Endothelial cell of umbilical vein (primary cell): ENCODE data around the gene EIF2AK2. TPM values are rescaled to one million over a fixed set of nuclear protein-coding genes. Genes with fewer than 3 reads are reported as not detected.

Experiments
- BruUV-seq: library from RNA; stranded (reverse); fragments of 400-500 nt; replicated peaks from 2 replicates; lab custom pipeline; 2021; lab: Mats Ljungman, UMichigan
- CTCF ChIA-PET: fragments of 300-600, 350-600 bp; sonication (Branson Sonifier 250); formaldehyde crosslinking; loops from one replicate; lab custom pipeline; 2021; ENCODE audit warnings: antibody characterized with exemption, inconsistent platforms; lab: Charles Lee
- POLR2A ChIA-PET: fragments of 300-600, 350-600 bp; sonication (Branson Sonifier 250); formaldehyde crosslinking; loops from one replicate; lab custom pipeline; 2021; ENCODE audit warnings: antibody characterized with exemption, inconsistent platforms; lab: Charles Lee
- DNase-seq: peaks from one replicate; pipeline ENCODE4 v3.0.0-alpha.2; 2011; ENCODE audit warnings: low read depth, low spot score
- FAIRE-seq: peaks from 2 replicates; lab custom pipeline; 2011; peaks lifted over from hg19 to GRCh38; lab: Jason Lieb, UNC
- H2AFZ ChIP-seq: 2 replicates; pipeline ENCODE4 v1.6.0; 2012; ENCODE audit warnings: low read depth, low read length, control low read depth, inconsistent platforms
- H3K27ac ChIP-seq: 2 replicates; pipeline ENCODE4 v1.5.1; 2011; ENCODE audit warnings: low read depth, mild to moderate bottlenecking, control low read depth, low read length, moderate library complexity; ENCODE audit not compliant: insufficient read depth
- H3K27me3 ChIP-seq, 2 experiments: 2 replicates each; pipeline versions ENCODE4 v1.6.0 to v1.6.1; 2011; ENCODE audit warnings: low read length in 2 of 2, mixed read lengths in 1 of 2; ENCODE audit not compliant: control insufficient read depth in 2 of 2, insufficient read depth in 2 of 2
- H3K36me3 ChIP-seq, 2 experiments: 2 replicates in 1 of 2; 3 replicates in 1 of 2; pipeline ENCODE4 v1.5.1; 2011; ENCODE audit warnings: low read length in 2 of 2, mild to moderate bottlenecking in 1 of 2, moderate library complexity in 1 of 2; ENCODE audit not compliant: control insufficient read depth in 2 of 2, insufficient read depth in 2 of 2; ENCODE audit errors: extremely low read depth in 1 of 2
- H3K4me1 ChIP-seq: 3 replicates; pipeline ENCODE4 v1.5.1; 2011; ENCODE audit warnings: mild to moderate bottlenecking, low read length; ENCODE audit not compliant: control insufficient read depth, insufficient read depth; ENCODE audit errors: extremely low read depth
- H3K4me2 ChIP-seq: 2 replicates; pipeline ENCODE4 v1.6.1; 2011; ENCODE audit warnings: low read length, control low read depth, mixed read lengths; ENCODE audit not compliant: insufficient read depth
- H3K4me3 ChIP-seq, 3 experiments: fragments of 200-600 bp in 1 of 3; sonication (generic), shearing (Covaris generic) in 1 of 3; replicated peaks in 1 of 3; 2 replicates each; pipeline ENCODE4 v1.5.1; 2011 to 2016; ENCODE audit warnings: control low read depth in 3 of 3, low read length in 3 of 3, mild to moderate bottlenecking in 2 of 3, inconsistent platforms in 1 of 3, low read depth in 1 of 3, moderate library complexity in 1 of 3; ENCODE audit not compliant: insufficient read depth in 1 of 3
- H3K79me2 ChIP-seq: 2 replicates; pipeline ENCODE4 v1.6.0; 2012; ENCODE audit warnings: low read length, inconsistent platforms; ENCODE audit not compliant: control insufficient read depth, insufficient read depth
- H3K9ac ChIP-seq: replicated peaks from 2 replicates; pipeline ENCODE3; 2011; ENCODE audit warnings: low read length, control low read depth; ENCODE audit not compliant: insufficient read depth; ENCODE audit errors: extremely low read depth
- H3K9me1 ChIP-seq: replicated peaks from 3 replicates; pipeline ENCODE4 v1.6.0; 2011; ENCODE audit warnings: mild to moderate bottlenecking, low read length; ENCODE audit not compliant: control insufficient read depth, insufficient read depth; ENCODE audit errors: extremely low read depth
- H3K9me3 ChIP-seq: replicated peaks from 2 replicates; pipeline ENCODE4 v1.5.1; 2012; ENCODE audit warnings: low read length, inconsistent platforms; ENCODE audit not compliant: control insufficient read depth, insufficient read depth
- H4K20me1 ChIP-seq: replicated peaks from 2 replicates; pipeline ENCODE3; 2011; ENCODE audit warnings: mild to moderate bottlenecking, low read length; ENCODE audit not compliant: control insufficient read depth, insufficient read depth; ENCODE audit errors: extremely low read depth
- CTCF ChIP-seq, 2 donors: IDR thresholded peaks; 1 replicate in 1 of 2; 2 replicates in 1 of 2; pipeline ENCODE4 v1.5.1; 2011; ENCODE audit warnings: low read length in 2 of 2, mild to moderate bottlenecking in 2 of 2, moderate library complexity in 2 of 2, control low read depth in 1 of 2, inconsistent platforms in 1 of 2, low read depth in 1 of 2; ENCODE audit not compliant: insufficient read depth in 1 of 2; ENCODE audit errors: extremely low read depth in 1 of 2
- EZH2 ChIP-seq: IDR thresholded peaks from 2 replicates; pipeline ENCODE4 v1.6.1; 2012; ENCODE audit warnings: borderline replicate concordance, low read depth, mild to moderate bottlenecking, moderate library complexity, low read length, inconsistent platforms; ENCODE audit not compliant: severe bottlenecking
- FOS ChIP-seq: IDR thresholded peaks from 2 replicates; pipeline ENCODE4 v1.6.1; 2011; ENCODE audit warnings: mild to moderate bottlenecking, low read length, moderate library complexity, borderline replicate concordance; ENCODE audit not compliant: insufficient read depth
- GATA2 ChIP-seq: IDR thresholded peaks from 2 replicates; pipeline ENCODE4 v1.7.0; 2011; ENCODE audit warnings: low read depth, mild to moderate bottlenecking, moderate library complexity, mixed read lengths, low read length; ENCODE audit not compliant: insufficient read length, insufficient read depth
- JUN ChIP-seq: IDR thresholded peaks from 2 replicates; pipeline ENCODE4 v1.6.1; 2011; ENCODE audit warnings: borderline replicate concordance, low read depth; ENCODE audit not compliant: insufficient read length, insufficient read depth
- MYC ChIP-seq: IDR thresholded peaks from one replicate; pipeline ENCODE4 v1.6.1; 2011; ENCODE audit warnings: mild to moderate bottlenecking, low read depth, low read length
- POLR2A ChIP-seq: IDR thresholded peaks from 2 replicates; pipeline ENCODE4 v1.6.1; 2012; ENCODE audit warnings: low read depth, mild to moderate bottlenecking, control low read depth, low read length
- POLR2AphosphoS5 ChIP-seq: IDR thresholded peaks from 2 replicates; pipeline ENCODE4 v1.6.1; 2012; ENCODE audit warnings: low read depth, mild to moderate bottlenecking, control low read depth, low read length, moderate library complexity; ENCODE audit not compliant: insufficient read depth
- dilution Hi-C: fragments of 300-500 bp; cut with MboI; formaldehyde crosslinking; loops from one replicate; pipeline ENCODE4 v1.15.0; 2019; ENCODE audit warnings: low sequenced_read_pairs; ENCODE audit not compliant: extremely low pct_ligation_motif_present
- intact Hi-C: fragments of 100-400 bp; cut with micrococcal nuclease; formaldehyde crosslinking; loops from one replicate; pipeline ENCODE4 v1.10.0; 2022
- polyA plus RNA-seq, 4 experiments: library from polyadenylated mRNA; depleted of rRNA in 3 of 4; stranded (reverse) in 3 of 4; unstranded in 1 of 4; fragments of >200 nt; gene quantifications; 2 replicates each; pipeline versions ENCODE4 v1.2.1 to v1.2.3, GENCODE V29; 2011 to 2012; ENCODE audit warnings: missing spikeins in 1 of 4
- total RNA-seq: library from RNA; stranded (reverse); gene quantifications from 2 replicates; pipeline ENCODE4 v1.2.3, GENCODE V29; 2021
- TF ChIP-seq, protein P1 (sequence below): IDR thresholded peaks from 2 replicates; pipeline ENCODE4 v1.6.1; 2011; ENCODE audit not compliant: insufficient read depth, insufficient read length

EIF2AK2 gene
- total and polyA plus RNA-seq, 2 donors (not counting 3 experiments of a cell fraction or from before 2014, with no cell fraction given) = 8.0 to 41.1 TPM

DNA sequence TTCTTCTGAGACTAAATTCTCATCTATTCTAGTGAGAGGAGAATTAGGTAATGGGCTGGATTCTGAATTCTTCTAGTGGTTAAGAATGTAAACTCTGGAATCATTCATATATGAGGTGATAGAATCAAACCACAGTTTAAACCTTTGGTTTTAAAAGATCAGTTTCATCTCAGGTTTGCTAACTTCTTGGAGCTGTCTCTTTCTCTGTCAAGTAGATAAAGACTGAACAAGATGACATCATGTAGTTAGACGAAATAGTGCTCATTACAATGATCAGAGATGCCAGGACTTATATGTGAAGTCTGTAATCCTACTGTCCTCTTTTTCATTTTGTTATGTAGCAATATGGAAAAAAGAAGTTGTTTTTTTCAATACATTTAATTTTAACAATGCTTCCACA is 44.4 kb upstream of the EIF2AK2 start:
- no peaks in the 10 kb centered on the region for H3K27me3 ChIP-seq
- no peak for FAIRE-seq
- H3K36me3 ChIP-seq = peaks cover 11 to 16% of the 10 kb centered on the region in 2 experiments
- H3K9me3 ChIP-seq = no peaks in the 10 kb centered on the region
- no peak overlapping the region for H3K27ac ChIP-seq
- dilution Hi-C loops = no loop called here
- no peaks in the 10 kb centered on the region for H4K20me1 ChIP-seq
- no peak overlapping the region for H3K4me3 ChIP-seq
- POLR2A ChIA-PET = no interaction called here
- DNase-seq = no peak
- no peak for TF ChIP-seq FOS
- no peak for TF ChIP-seq POLR2AphosphoS5
- TF ChIP-seq MYC = no peak
- no peak for TF ChIP-seq JUN
- no peak for TF ChIP-seq GATA2
- no peak for TF ChIP-seq EZH2
- no peak for TF ChIP-seq CTCF (IDR thresholded peaks at IDR 0.05; ENCODE audit: extremely low read depth in 1 of 2, insufficient read depth in 1 of 2, low read depth in 1 of 2, low read length in 2 of 2)
- TF ChIP-seq, protein P1, sequence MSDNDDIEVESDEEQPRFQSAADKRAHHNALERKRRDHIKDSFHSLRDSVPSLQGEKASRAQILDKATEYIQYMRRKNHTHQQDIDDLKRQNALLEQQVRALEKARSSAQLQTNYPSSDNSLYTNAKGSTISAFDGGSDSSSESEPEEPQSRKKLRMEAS = no peak
- TF ChIP-seq POLR2A = no peak
- H3K79me2 ChIP-seq = peaks cover 31% of the 10 kb centered on the region
- intact Hi-C loops = no loop called here
- no peak overlapping the region for H2AFZ ChIP-seq
- H3K4me1 ChIP-seq = peaks cover 6% of the 10 kb centered on the region
- no peak overlapping the region for H3K9ac ChIP-seq
- no TSS peak for BruUV-seq
- CTCF ChIA-PET = interaction anchor here (2.1 kb wide), 1 partner anchor 9 kb away, joined by 5 read pairs; no protein-coding TSS in a partner anchor
- H3K9me1 ChIP-seq = no peaks in the 10 kb centered on the region
- no peak overlapping the region for H3K4me2 ChIP-seq
